Liver (tissue), 9 donors: ENCODE results near the gene SMYD3. TPM values are rescaled to one million over a fixed set of nuclear protein-coding genes. Genes with fewer than 3 reads are reported as not detected.

Experiments used
- DNase-seq: peaks from one replicate; pipeline ENCODE4 v3.0.0-alpha.2; 2017; ENCODE audit warnings: low spot score
- H3K27ac ChIP-seq, 2 donors: one replicate each; pipeline ENCODE4 v1.7.0; 2013; ENCODE audit warnings: inconsistent platforms in 2 of 2, low read length in 2 of 2, control low read depth in 1 of 2, low read depth in 1 of 2, mild to moderate bottlenecking in 1 of 2
- H3K27me3 ChIP-seq, 4 donors: one replicate each; pipeline versions ENCODE4 v1.6.1 to v1.7.0; 2013; ENCODE audit warnings: low read length in 3 of 4, inconsistent platforms in 1 of 4, mild to moderate bottlenecking in 1 of 4, moderate library complexity in 1 of 4; ENCODE audit not compliant: control insufficient read depth in 4 of 4, insufficient read depth in 4 of 4
- H3K36me3 ChIP-seq, 4 donors: one replicate each; pipeline versions ENCODE4 v1.6.1 to v1.7.0; 2013; ENCODE audit warnings: low read length in 3 of 4, mild to moderate bottlenecking in 3 of 4, low read depth in 1 of 4, moderate library complexity in 1 of 4; ENCODE audit not compliant: control insufficient read depth in 4 of 4, insufficient read depth in 3 of 4
- H3K4me1 ChIP-seq, 4 donors: one replicate each; pipeline versions ENCODE4 v1.6.1 to v1.7.0; 2013; ENCODE audit warnings: low read length in 3 of 4, mild to moderate bottlenecking in 3 of 4, moderate library complexity in 1 of 4; ENCODE audit not compliant: control insufficient read depth in 4 of 4, insufficient read depth in 4 of 4
- H3K4me3 ChIP-seq, 3 donors: one replicate each; pipeline versions ENCODE4 v1.6.1 to v1.7.0; 2013; ENCODE audit warnings: low read length in 3 of 3, control low read depth in 1 of 3, low read depth in 1 of 3, mild to moderate bottlenecking in 1 of 3
- H3K9ac ChIP-seq, 2 donors: one replicate each; pipeline ENCODE4 v1.7.0; 2013; ENCODE audit warnings: low read length in 2 of 2, mild to moderate bottlenecking in 2 of 2, moderate library complexity in 2 of 2, control low read depth in 1 of 2, low read depth in 1 of 2
- H3K9me3 ChIP-seq, 4 donors: one replicate each; pipeline versions ENCODE4 v1.6.1 to v1.7.0; 2013; ENCODE audit warnings: low read length in 3 of 4; ENCODE audit not compliant: control insufficient read depth in 4 of 4
- ATF3 ChIP-seq: IDR thresholded peaks from 2 replicates; pipeline ENCODE4 v1.6.1; 2016; ENCODE audit warnings: antibody characterized with exemption
- EGR1 ChIP-seq, 2 donors: IDR thresholded peaks; 2 replicates each; pipeline ENCODE4 v1.6.1; 2016 to 2018; ENCODE audit warnings: antibody characterized with exemption in 2 of 2, low read depth in 2 of 2
- FOXA1 ChIP-seq: IDR thresholded peaks from 2 replicates; pipeline ENCODE4 v1.6.1; 2016; ENCODE audit warnings: antibody characterized with exemption
- FOXA2 ChIP-seq: IDR thresholded peaks from 2 replicates; pipeline ENCODE4 v1.6.1; 2016; ENCODE audit warnings: antibody characterized with exemption
- HNF4A ChIP-seq, 2 donors: conservative IDR thresholded peaks; 2 replicates each; pipeline ENCODE4 v1.6.1; 2016; ENCODE audit warnings: antibody characterized with exemption in 2 of 2, mild to moderate bottlenecking in 2 of 2
- HNF4G ChIP-seq: IDR thresholded peaks from 2 replicates; pipeline ENCODE4 v1.6.1; 2016; ENCODE audit warnings: antibody characterized with exemption
- JUND ChIP-seq, 2 donors: IDR thresholded peaks; 2 replicates each; pipeline ENCODE4 v1.6.1; 2016; ENCODE audit warnings: antibody characterized with exemption in 2 of 2
- MAX ChIP-seq: IDR thresholded peaks from 2 replicates; pipeline ENCODE4 v1.6.1; 2016; ENCODE audit warnings: antibody characterized with exemption
- NR2F2 ChIP-seq: IDR thresholded peaks from 2 replicates; pipeline ENCODE4 v1.6.1; 2016; ENCODE audit warnings: antibody characterized with exemption
- RAD21 ChIP-seq, 2 donors: IDR thresholded peaks; 2 replicates each; pipeline ENCODE4 v1.6.1; 2016; ENCODE audit warnings: antibody characterized with exemption in 2 of 2, mild to moderate bottlenecking in 2 of 2
- REST ChIP-seq: IDR thresholded peaks from 2 replicates; pipeline ENCODE4 v1.6.1; 2016; ENCODE audit warnings: antibody characterized with exemption, mild to moderate bottlenecking
- TAF1 ChIP-seq: conservative IDR thresholded peaks from 2 replicates; pipeline ENCODE4 v1.6.1; 2016; ENCODE audit warnings: antibody characterized with exemption, mild to moderate bottlenecking
- ZBTB33 ChIP-seq: IDR thresholded peaks from 2 replicates; pipeline ENCODE4 v1.6.1; 2016; ENCODE audit warnings: antibody characterized with exemption
- WGBS: extraction: QIAGEN DNeasy Blood & Tissue Kit; methylation state at CpG from one replicate; pipeline ENCODE4 v1.1.7; 2013; 5-methylcytosine and 5-hydroxymethylcytosine counted together
- polyA plus RNA-seq, 2 donors: library from polyadenylated mRNA; stranded (reverse) in 1 of 2; unstranded in 1 of 2; fragments of 200-250 nt in 1 of 2; fragments of >200 nt in 1 of 2; fragmentation: Nextera tagmentation in 1 of 2; extraction: Ambion mirVana in 1 of 2; gene quantifications; one replicate each; pipeline versions ENCODE4 v1.2.1 to v1.2.3, GENCODE V29; 2013 to 2015
- total RNA-seq, 2 donors: library from RNA; depleted of rRNA; stranded (reverse); fragments of >200 nt; gene quantifications; one replicate each; pipeline ENCODE4 v1.2.3, GENCODE V29; 2014
- donor health status: healthy.
- donor health status: healthy.
- donor health status: healthy.
- donor health status: healthy.
- donor health status: healthy.

SMYD3 gene
- total and polyA plus RNA-seq, 4 donors = 3.1 to 9.1 (median 8.0) TPM

GRCh38 chr1:245835386-245835785 lies 671.7 kb downstream of the SMYD3 start:
- H3K9ac ChIP-seq = no peak overlapping the region
- no peak overlapping the region for H3K27ac ChIP-seq
- H3K36me3 ChIP-seq = peaks cover 0 to 1% (median 0%) of the 10 kb centered on the region in 4 donors
- no peak for DNase-seq
- TF ChIP-seq HNF4A (conservative IDR thresholded peaks at IDR 0.05) (no peak), FOXA1 (no peak), FOXA2 (no peak), ATF3 (no peak), NR2F2 (no peak), JUND (IDR thresholded peaks at IDR 0.05) (no peak)
- H3K4me1 ChIP-seq = no peaks in the 10 kb centered on the region
- 96% methylated on average over 6 of the region's 6 CpGs for WGBS
- no peak overlapping the region for H3K4me3 ChIP-seq
- H3K9me3 ChIP-seq = no peaks in the 10 kb centered on the region
- no peaks in the 10 kb centered on the region for H3K27me3 ChIP-seq

GRCh38 chr1:245834002-245834401 lies 673.1 kb downstream of the SMYD3 start:
- no peaks in the 10 kb centered on the region for H3K9me3 ChIP-seq
- H3K4me1 ChIP-seq = no peaks in the 10 kb centered on the region
- no peak overlapping the region for H3K9ac ChIP-seq
- H3K27me3 ChIP-seq = no peaks in the 10 kb centered on the region
- H3K27ac ChIP-seq = no peak overlapping the region
- DNase-seq = no peak
- TF ChIP-seq EGR1 (IDR thresholded peaks at IDR 0.05; ENCODE audit: low read depth in 2 of 2) (no peak), TAF1 (no peak), MAX (no peak), FOXA2 (no peak), HNF4A (conservative IDR thresholded peaks at IDR 0.05) (no peak), HNF4G (no peak), ZBTB33 (no peak), JUND (IDR thresholded peaks at IDR 0.05) (no peak), ATF3 (no peak), FOXA1 (no peak), RAD21 (IDR thresholded peaks at IDR 0.05) (no peak), REST (no peak)
- WGBS = 94% methylated on average over 5 of the region's 5 CpGs
- peaks cover 0 to 1% (median 0%) of the 10 kb centered on the region in 4 donors for H3K36me3 ChIP-seq
- H3K4me3 ChIP-seq = no peak overlapping the region
